HG02763 (cell line): Measurements from ENCODE around the gene BCAS1.

Experiments used
- ATAC-seq: cut with Tn5 transposase; IDR thresholded peaks from one replicate; pipeline ENCODE4 v1.9.1; 2021; ENCODE audit warnings: mild to moderate bottlenecking, moderate library complexity; ENCODE audit not compliant: unreplicated experiment

The BCAS1 gene

GRCh38 chr20:54051068-54051467 lies 19.3 kb downstream of the BCAS1 start:
- ATAC-seq, result no peak

GRCh38 chr20:54048891-54049545 lies 21.4 kb downstream of the BCAS1 start:
- no peak for ATAC-seq

DNA sequence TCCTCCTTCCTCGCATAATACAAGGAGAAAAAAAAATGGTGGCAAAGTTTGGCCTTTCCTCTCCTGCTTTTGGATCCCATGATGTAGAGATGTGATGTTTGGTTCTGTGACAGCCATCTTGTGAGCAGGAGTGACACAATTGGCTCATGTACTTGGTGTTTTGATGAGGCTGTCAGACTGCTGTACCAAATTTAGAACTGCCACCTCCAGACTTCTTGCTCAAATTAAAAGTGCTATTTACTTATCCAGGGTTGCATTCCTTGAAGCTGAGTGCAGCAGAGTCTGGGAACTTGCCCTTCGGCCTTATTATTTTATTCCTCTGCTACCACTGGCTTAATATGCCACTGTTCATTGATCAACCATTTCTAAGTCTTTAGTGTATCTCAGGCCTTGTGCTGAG lies 21.9 kb downstream of the BCAS1 start:
- no peak for ATAC-seq

GRCh38 chr20:54047720-54048119 lies 22.7 kb downstream of the BCAS1 start:
- ATAC-seq, result no peak

- no peak for ATAC-seq
These were observed 23.3 kb downstream of the BCAS1 start for GRCh38 chr20:54047048-54047447.

DNA sequence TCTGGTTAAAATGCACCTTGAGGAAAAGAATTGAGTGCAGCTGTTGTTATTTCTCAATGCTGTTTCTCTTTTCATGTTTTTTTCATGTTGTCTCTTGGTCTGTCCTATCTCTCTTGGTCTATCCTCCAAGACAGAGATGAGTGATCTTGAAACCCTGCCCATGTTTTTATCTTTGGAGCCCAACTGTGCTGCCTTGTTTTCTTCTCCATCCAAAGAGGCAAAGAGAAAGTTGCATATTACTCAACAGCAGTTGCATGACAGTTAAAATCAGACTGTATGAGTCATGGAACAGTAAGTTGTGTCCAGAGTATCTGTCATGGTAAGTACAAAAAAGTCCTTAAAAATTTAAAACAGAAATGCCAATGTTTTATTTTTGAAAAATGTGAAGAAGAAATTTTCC lies 26.2 kb downstream of the BCAS1 start:
- ATAC-seq, result peak; percentile 60

DNA sequence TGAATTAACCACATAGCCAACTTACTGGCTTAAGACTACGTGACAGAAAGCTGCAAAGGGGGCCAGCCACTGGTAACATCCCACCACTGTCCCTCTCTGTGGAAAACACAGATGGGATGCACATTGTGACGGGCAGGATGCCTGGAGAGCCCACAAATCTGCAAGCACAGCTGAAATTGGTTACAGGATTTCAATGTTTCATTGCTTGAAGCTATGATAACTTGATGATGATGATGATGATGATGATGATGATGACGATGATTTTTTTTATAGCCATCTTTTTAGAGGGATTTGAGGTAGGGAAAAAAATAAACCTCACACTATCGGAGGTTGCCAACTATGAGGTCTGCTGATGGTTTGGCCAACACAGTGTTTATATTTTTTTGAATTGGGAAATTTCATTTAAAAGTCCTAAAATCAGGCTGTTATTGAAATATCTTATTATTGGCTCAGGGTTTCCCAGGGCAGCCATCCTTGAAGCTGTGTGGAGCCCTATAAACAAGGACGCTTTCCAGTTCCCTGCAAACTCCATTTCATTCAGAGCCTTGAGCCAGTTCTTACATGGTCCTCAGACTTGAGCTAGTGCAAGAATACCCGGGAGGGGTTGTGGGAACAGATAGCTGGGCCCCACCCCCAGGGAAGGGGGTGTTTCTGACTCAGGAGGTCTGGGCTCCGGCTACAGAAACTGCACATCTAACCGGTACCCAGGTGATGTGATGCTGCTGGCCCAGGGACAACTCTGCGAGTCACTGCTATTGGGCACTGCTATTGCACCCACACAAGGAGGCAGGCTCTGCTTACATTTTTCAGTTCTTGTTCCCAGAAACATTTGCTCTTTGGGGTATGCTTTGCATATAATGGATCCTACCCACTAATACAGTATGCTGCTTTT lies 27.1 kb downstream of the BCAS1 start:
- ATAC-seq, result no peak

- no peak for ATAC-seq
These were observed 28.4 kb downstream of the BCAS1 start for GRCh38 chr20:54042021-54042420.

- ATAC-seq, result no peak
These were observed 29.1 kb downstream of the BCAS1 start for GRCh38 chr20:54041336-54041735.

DNA sequence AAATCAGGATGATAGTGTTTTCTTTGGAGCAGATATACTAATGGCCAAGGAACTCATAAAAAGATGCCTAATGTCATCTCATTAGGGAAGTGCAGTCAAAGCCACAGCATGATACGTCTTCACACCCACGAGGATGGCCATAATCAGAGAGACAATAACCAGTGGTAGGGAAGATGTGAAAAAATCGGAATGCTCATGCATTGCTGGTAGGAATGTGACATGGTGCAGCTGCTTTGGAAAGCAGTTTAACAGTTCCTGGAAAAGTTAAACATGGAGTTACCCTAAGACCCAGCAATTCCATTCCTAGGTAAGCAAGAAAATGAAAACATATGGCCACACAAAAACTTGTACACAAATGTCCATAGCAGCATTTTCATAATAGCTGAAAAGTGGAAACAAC lies 29.9 kb downstream of the BCAS1 start:
- ATAC-seq, result no peak

GRCh38 chr20:54038961-54039360 lies 31.4 kb downstream of the BCAS1 start:
- ATAC-seq, result no peak

GRCh38 chr20:54037525-54037924 lies 32.9 kb downstream of the BCAS1 start:
- no peak for ATAC-seq

DNA sequence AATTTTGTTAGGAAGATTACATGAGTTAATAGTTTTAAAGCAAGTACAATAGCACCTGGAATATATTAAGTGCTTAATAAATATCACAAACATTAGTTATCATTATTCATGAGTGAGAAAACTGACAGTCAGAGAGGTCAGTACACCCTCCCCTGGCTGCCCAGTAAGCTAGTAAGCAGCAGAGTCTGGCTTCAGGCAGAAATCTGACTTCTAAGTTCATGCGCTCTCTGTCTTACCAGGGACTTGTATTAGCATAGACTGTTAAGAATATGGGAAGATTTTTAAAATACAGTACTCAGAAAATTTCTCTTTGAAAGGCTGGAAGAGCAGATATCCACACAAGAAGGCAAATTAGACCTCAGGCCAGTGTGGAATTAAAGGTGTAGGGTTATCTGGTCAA lies 40.8 kb downstream of the BCAS1 start:
- ATAC-seq, result no peak

DNA sequence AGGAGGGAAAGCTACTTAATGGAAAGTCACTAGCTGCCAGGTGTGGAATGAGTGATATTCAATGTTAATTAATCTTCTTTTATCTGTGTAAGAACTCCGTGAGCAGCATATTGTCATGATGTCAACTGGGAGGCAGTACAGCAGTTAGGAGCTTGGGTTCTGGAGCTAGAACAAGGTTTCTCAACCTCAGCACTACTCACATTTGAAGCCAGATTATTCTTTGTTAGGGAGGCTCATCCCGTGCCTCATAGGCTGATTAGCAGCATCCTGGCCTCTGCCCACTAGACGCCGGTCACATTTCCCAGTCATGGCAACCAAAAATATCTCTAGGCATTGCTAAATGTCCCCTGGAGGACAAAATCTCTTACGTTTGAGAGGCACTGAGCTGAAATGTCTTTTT lies 41.2 kb downstream of the BCAS1 start:
- ATAC-seq, result no peak

- ATAC-seq, result no peak
These were observed 42.0 kb downstream of the BCAS1 start for GRCh38 chr20:54028276-54029011.

GRCh38 chr20:54027704-54028103 lies 42.7 kb downstream of the BCAS1 start:
- no peak for ATAC-seq

- ATAC-seq, result no peak
These were observed 43.9 kb downstream of the BCAS1 start for GRCh38 chr20:54026295-54027064.

- ATAC-seq, result no peak
These were observed 45.1 kb downstream of the BCAS1 start for GRCh38 chr20:54025251-54025771.

GRCh38 chr20:54023406-54023805 lies 47.0 kb downstream of the BCAS1 start:
- ATAC-seq, result no peak

- no peak for ATAC-seq
These were observed 48.8 kb downstream of the BCAS1 start for GRCh38 chr20:54021446-54022235.
